HCT116 (cell line): ENCODE measurements around the gene SUN5. TPM values are rescaled to one million over a fixed set of nuclear protein-coding genes. Genes with fewer than 3 reads are reported as not detected.

Experiments used
- ATAC-seq: fragments of 200-7000 bp; cut with Tn5 transposase; 2 replicates; pipeline ENCODE4 v1.9.1; 2020; ENCODE audit warnings: mild to moderate bottlenecking, moderate library complexity
- BruUV-seq: library from RNA; stranded (reverse); fragments of 400-500 nt; replicated peaks from 2 replicates; lab custom pipeline; 2021; lab: Mats Ljungman, UMichigan
- CTCF ChIA-PET: fragments of 300-600 bp; sonication (Branson Sonifier 250); formaldehyde crosslinking; loops from one replicate; lab custom pipeline; 2021; ENCODE audit warnings: antibody characterized with exemption; lab: Charles Lee
- POLR2A ChIA-PET: fragments of 300-600, 350-600 bp; sonication (Branson Sonifier 250); formaldehyde crosslinking; loops from one replicate; lab custom pipeline; 2021; ENCODE audit warnings: antibody characterized with exemption; lab: Charles Lee
- RAD21 ChIA-PET, 2 experiments: fragments of 300-600 bp; sonication (Branson Sonifier 250); formaldehyde crosslinking; loops; one replicate each; lab custom pipeline; 2023; ENCODE audit warnings: low total read pairs in 2 of 2; ENCODE audit not compliant: uncharacterized antibody in 2 of 2, unreplicated experiment in 2 of 2, low non-redundant PET in 1 of 2; lab: Charles Lee
- DNase-seq: peaks from one replicate; pipeline ENCODE4 v3.0.0-alpha.2; 2010; ENCODE audit warnings: low read depth, low spot score
- H2AFZ ChIP-seq: fragments of 200-600 bp; shearing (Covaris generic), sonication (generic); 2 replicates; pipeline ENCODE4 v1.6.1; 2017; ENCODE audit warnings: low read depth, mixed run types, mixed read lengths, antibody characterized with exemption, low read length; ENCODE audit not compliant: poor library complexity, severe bottlenecking
- H3K27ac ChIP-seq: 2 replicates; pipeline ENCODE4 v1.5.1; 2012; ENCODE audit warnings: low read depth, low read length
- H3K27me3 ChIP-seq: fragments of 200-600 bp; sonication (generic); 2 replicates; pipeline ENCODE4 v1.6.1; 2016; ENCODE audit warnings: mixed run types, low read length, mixed read lengths; ENCODE audit not compliant: insufficient read depth
- H3K36me3 ChIP-seq, 2 experiments: fragments of 200-500 bp in 1 of 2; fragments of 200-600 bp in 1 of 2; sonication (Bioruptor generic) in 1 of 2; sonication (generic) in 1 of 2; 2 replicates each; pipeline versions ENCODE4 v1.5.1 to v1.6.1; 2014 to 2016; ENCODE audit warnings: low read length in 2 of 2, inconsistent platforms in 1 of 2, mixed read lengths in 1 of 2, mixed run types in 1 of 2; ENCODE audit not compliant: insufficient read depth in 2 of 2, control insufficient read depth in 1 of 2
- H3K4me1 ChIP-seq, 2 experiments: fragments of 200-600 bp in 1 of 2; sonication (generic) in 1 of 2; 2 replicates each; pipeline versions ENCODE4 v1.5.1 to v1.6.1; 2012 to 2017; ENCODE audit warnings: low read length in 2 of 2, inconsistent platforms in 1 of 2, mild to moderate bottlenecking in 1 of 2, mixed read lengths in 1 of 2, mixed run types in 1 of 2, moderate library complexity in 1 of 2; ENCODE audit not compliant: insufficient read depth in 2 of 2, control insufficient read depth in 1 of 2
- H3K4me2 ChIP-seq: fragments of 200-600 bp; sonication (generic); 2 replicates; pipeline ENCODE4 v1.6.1; 2017; ENCODE audit warnings: mixed run types, low read length, mixed read lengths
- H3K4me3 ChIP-seq, 2 experiments: fragments of 200-600 bp in 1 of 2; sonication (generic) in 1 of 2; replicated peaks in 1 of 2; 2 replicates each; pipeline ENCODE4 v1.5.1; 2011 to 2016; ENCODE audit warnings: low read length in 2 of 2, control low read depth in 1 of 2, low read depth in 1 of 2, mild to moderate bottlenecking in 1 of 2, mixed read lengths in 1 of 2, mixed run types in 1 of 2
- H3K79me2 ChIP-seq: fragments of 200-600 bp; sonication (generic); 2 replicates; pipeline ENCODE4 v1.6.1; 2017; ENCODE audit warnings: mild to moderate bottlenecking, mixed run types, low read length, moderate library complexity, mixed read lengths; ENCODE audit not compliant: insufficient read depth
- H3K9ac ChIP-seq: fragments of 200-600 bp; sonication (generic); 2 replicates; pipeline ENCODE4 v1.6.1; 2016; ENCODE audit warnings: low read length, mixed read lengths
- H3K9me2 ChIP-seq: fragments of 200-600 bp; sonication (generic), shearing (Covaris generic); 2 replicates; pipeline ENCODE4 v1.6.1; 2017; ENCODE audit warnings: mixed run types, mild to moderate bottlenecking, moderate library complexity; ENCODE audit not compliant: insufficient read depth
- H3K9me3 ChIP-seq, 2 experiments: fragments of 200-500 bp in 1 of 2; fragments of 200-600 bp in 1 of 2; sonication (Bioruptor generic) in 1 of 2; sonication (generic) in 1 of 2; 2 replicates each; pipeline ENCODE4 v1.6.1; 2014 to 2017; ENCODE audit warnings: low read length in 2 of 2, mixed read lengths in 2 of 2, inconsistent platforms in 1 of 2, low read depth in 1 of 2, mild to moderate bottlenecking in 1 of 2, mixed run types in 1 of 2, moderate library complexity in 1 of 2; ENCODE audit not compliant: control insufficient read depth in 1 of 2, insufficient read depth in 1 of 2
- H4K20me1 ChIP-seq: fragments of 200-600 bp; sonication (generic), shearing (Covaris generic); 2 replicates; pipeline ENCODE4 v1.6.1; 2017; ENCODE audit warnings: mixed run types, mild to moderate bottlenecking, moderate library complexity; ENCODE audit not compliant: insufficient read depth
- CBX3 ChIP-seq: IDR thresholded peaks from 2 replicates; pipeline ENCODE4 v1.6.1; 2012; ENCODE audit warnings: low read depth
- CEBPB ChIP-seq: IDR thresholded peaks from 2 replicates; pipeline ENCODE4 v1.6.1; 2012; ENCODE audit warnings: low read depth
- EGR1 ChIP-seq: IDR thresholded peaks from 2 replicates; pipeline ENCODE4 v1.6.1; 2012; ENCODE audit warnings: low read depth
- ELF1 ChIP-seq: IDR thresholded peaks from 2 replicates; pipeline ENCODE4 v1.6.1; 2012; ENCODE audit warnings: low read depth, borderline replicate concordance
- EZH2 ChIP-seq: fragments of 200-600 bp; sonication (generic); IDR thresholded peaks from 2 replicates; pipeline ENCODE4 v1.6.1; 2017; ENCODE audit warnings: antibody characterized with exemption, mixed run types
- EZH2phosphoT487 ChIP-seq: fragments of 200-600 bp; IDR thresholded peaks from 2 replicates; pipeline ENCODE4 v1.6.1; 2018; ENCODE audit warnings: antibody characterized with exemption, borderline replicate concordance
- FOSL1 ChIP-seq: IDR thresholded peaks from 2 replicates; pipeline ENCODE4 v1.6.1; 2012; ENCODE audit warnings: low read depth
- POLR2A ChIP-seq: IDR thresholded peaks from 2 replicates; pipeline ENCODE4 v1.7.0; 2011; ENCODE audit warnings: borderline replicate concordance; ENCODE audit not compliant: insufficient read depth, insufficient read length; ENCODE audit errors: extremely low read depth
- POLR2AphosphoS5 ChIP-seq: IDR thresholded peaks from 2 replicates; pipeline ENCODE4 v1.6.1; 2011; ENCODE audit warnings: mild to moderate bottlenecking, low read depth, low read length, moderate library complexity
- RAD21 ChIP-seq: IDR thresholded peaks from 2 replicates; pipeline ENCODE4 v1.6.1; 2012; ENCODE audit warnings: low read depth, mild to moderate bottlenecking
- SIN3A ChIP-seq: IDR thresholded peaks from 2 replicates; pipeline ENCODE4 v1.6.1; 2012; ENCODE audit warnings: low read depth
- SP1 ChIP-seq: IDR thresholded peaks from 2 replicates; pipeline ENCODE4 v1.6.1; 2012; ENCODE audit warnings: low read depth
- SRF ChIP-seq: IDR thresholded peaks from 2 replicates; pipeline ENCODE4 v1.6.1; 2012; ENCODE audit warnings: low read depth
- TCF7L2 ChIP-seq: IDR thresholded peaks from 2 replicates; pipeline ENCODE4 v1.7.0; 2011; ENCODE audit warnings: borderline replicate concordance, inconsistent platforms; ENCODE audit not compliant: insufficient read depth, insufficient read length; ENCODE audit errors: extremely low read depth
- YY1 ChIP-seq: IDR thresholded peaks from 2 replicates; pipeline ENCODE4 v1.6.1; 2011; ENCODE audit warnings: low read length, low read depth, moderate library complexity, mild to moderate bottlenecking; ENCODE audit not compliant: insufficient replicate concordance; ENCODE audit errors: extremely low read depth
- ZFX ChIP-seq: fragments of 450-650 bp; IDR thresholded peaks from 2 replicates; pipeline ENCODE4 v1.6.1; 2017
- ZNF274 ChIP-seq: fragments of 200-500 bp; sonication (Bioruptor generic); IDR thresholded peaks from 2 replicates; pipeline ENCODE4 v1.6.1; 2014; ENCODE audit warnings: mild to moderate bottlenecking, low read depth, low read length, inconsistent platforms
- intact Hi-C: fragments of 100-400 bp; cut with micrococcal nuclease; formaldehyde crosslinking; loops from 2 replicates; pipeline ENCODE4 v1.10.0; 2022
- total RNA-seq: library from RNA; stranded (reverse); gene quantifications from one replicate; pipeline ENCODE4 v1.2.1, GENCODE V29; 2021; ENCODE audit not compliant: unreplicated experiment
- TF ChIP-seq, protein P1 (sequence below): IDR thresholded peaks from 2 replicates; pipeline ENCODE4 v1.6.1; 2012
- TF ChIP-seq, protein P2 (sequence below): IDR thresholded peaks from 2 replicates; pipeline ENCODE4 v1.6.1; 2011; ENCODE audit warnings: mild to moderate bottlenecking, low read length, moderate library complexity; ENCODE audit not compliant: insufficient replicate concordance; ENCODE audit errors: extremely low read depth
- TF ChIP-seq, protein P3 (sequence below): IDR thresholded peaks from 2 replicates; pipeline ENCODE4 v1.6.1; 2012

SUN5 gene
- total RNA-seq, 1 experiment from 2014 or later = not detected

- no peaks in the 10 kb centered on the region for H3K9me2 ChIP-seq
- H3K27ac ChIP-seq = no peak overlapping the region
- H3K4me3 ChIP-seq = no peak overlapping the region
- ATAC-seq (no peak), DNase-seq (no peak)
- H3K36me3 ChIP-seq = no peaks in the 10 kb centered on the region
- no peaks in the 10 kb centered on the region for H4K20me1 ChIP-seq
- no peak overlapping the region for H3K4me2 ChIP-seq
- H3K27me3 ChIP-seq = no peaks in the 10 kb centered on the region
- no peaks in the 10 kb centered on the region for H3K4me1 ChIP-seq
- POLR2A ChIA-PET = no interaction called here
- no peak overlapping the region for H2AFZ ChIP-seq
- no peak overlapping the region for H3K9ac ChIP-seq
- H3K79me2 ChIP-seq = no peaks in the 10 kb centered on the region
- RAD21 ChIA-PET = no interaction called here
- CTCF ChIA-PET = no interaction called here
- no TSS peak for BruUV-seq
- no peaks in the 10 kb centered on the region for H3K9me3 ChIP-seq
- TF ChIP-seq POLR2A (no peak), ZNF274 (no peak), ELF1 (no peak), YY1 (no peak), CEBPB (no peak), TCF7L2 (no peak), FOSL1 (no peak), ZFX (no peak), SIN3A (no peak), RAD21 (no peak), CBX3 (no peak), SRF (no peak), EGR1 (no peak), POLR2AphosphoS5 (no peak), EZH2phosphoT487 (no peak), EZH2 (no peak), SP1 (no peak)
- TF ChIP-seq, protein P1, sequence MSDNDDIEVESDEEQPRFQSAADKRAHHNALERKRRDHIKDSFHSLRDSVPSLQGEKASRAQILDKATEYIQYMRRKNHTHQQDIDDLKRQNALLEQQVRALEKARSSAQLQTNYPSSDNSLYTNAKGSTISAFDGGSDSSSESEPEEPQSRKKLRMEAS = no peak
- TF ChIP-seq, protein P2, sequence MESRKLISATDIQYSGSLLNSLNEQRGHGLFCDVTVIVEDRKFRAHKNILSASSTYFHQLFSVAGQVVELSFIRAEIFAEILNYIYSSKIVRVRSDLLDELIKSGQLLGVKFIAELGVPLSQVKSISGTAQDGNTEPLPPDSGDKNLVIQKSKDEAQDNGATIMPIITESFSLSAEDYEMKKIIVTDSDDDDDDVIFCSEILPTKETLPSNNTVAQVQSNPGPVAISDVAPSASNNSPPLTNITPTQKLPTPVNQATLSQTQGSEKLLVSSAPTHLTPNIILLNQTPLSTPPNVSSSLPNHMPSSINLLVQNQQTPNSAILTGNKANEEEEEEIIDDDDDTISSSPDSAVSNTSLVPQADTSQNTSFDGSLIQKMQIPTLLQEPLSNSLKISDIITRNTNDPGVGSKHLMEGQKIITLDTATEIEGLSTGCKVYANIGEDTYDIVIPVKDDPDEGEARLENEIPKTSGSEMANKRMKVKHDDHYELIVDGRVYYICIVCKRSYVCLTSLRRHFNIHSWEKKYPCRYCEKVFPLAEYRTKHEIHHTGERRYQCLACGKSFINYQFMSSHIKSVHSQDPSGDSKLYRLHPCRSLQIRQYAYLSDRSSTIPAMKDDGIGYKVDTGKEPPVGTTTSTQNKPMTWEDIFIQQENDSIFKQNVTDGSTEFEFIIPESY = no peak
- TF ChIP-seq, protein P3, sequence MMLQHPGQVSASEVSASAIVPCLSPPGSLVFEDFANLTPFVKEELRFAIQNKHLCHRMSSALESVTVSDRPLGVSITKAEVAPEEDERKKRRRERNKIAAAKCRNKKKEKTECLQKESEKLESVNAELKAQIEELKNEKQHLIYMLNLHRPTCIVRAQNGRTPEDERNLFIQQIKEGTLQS = no peak
- intact Hi-C loops = no loop called here
Measured at GRCh38 chr20:32977281-32978008, 26.8 kb downstream of the SUN5 start.
